ENCODE measurements around the gene RBM28. TPM values are rescaled to one million over a fixed set of nuclear protein-coding genes. Genes with fewer than 3 reads are reported as not detected.
"Not testable (repeated sequence)": the region's sequence is repeated elsewhere in the genome, so short reads cannot be mapped to it uniquely, and the experiment has no call there.

RBM28 gene
- total RNA-seq, 1 donor from 2014 or later, result 35.1 TPM

GRCh38 chr7:128304212-128304611 is 39.5 kb downstream of the RBM28 start:
- no peak for DNase-seq (ENCODE audit: low spot score)
- intact Hi-C loops (cut with DNase I), result no loop called here

- no peak for DNase-seq (ENCODE audit: low spot score)
- intact Hi-C loops (cut with DNase I), result no loop called here
Observed at GRCh38 chr7:128303643-128304042, 40.1 kb downstream of the RBM28 start.

DNA sequence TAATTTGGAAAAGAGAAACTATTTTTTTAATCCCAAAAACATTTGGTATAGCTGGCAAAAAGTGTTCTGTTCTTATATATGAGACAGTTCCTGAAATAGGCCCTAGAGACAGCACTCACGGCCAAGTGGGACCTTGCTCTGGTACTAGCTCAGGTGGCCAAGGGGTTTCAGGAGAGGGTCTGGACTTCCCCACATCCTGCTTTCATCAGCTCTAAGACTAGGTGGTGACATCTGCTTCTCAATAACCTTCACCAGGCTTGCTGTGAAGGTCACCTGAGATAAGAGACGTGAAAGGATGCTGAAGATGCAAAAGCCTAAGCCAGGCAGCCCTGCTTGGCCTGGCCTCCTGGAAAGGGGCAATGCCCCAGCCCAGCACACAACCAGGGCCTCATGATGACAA is 40.6 kb downstream of the RBM28 start:
- intact Hi-C loops (cut with DNase I), result no loop called here
- no peak for DNase-seq (ENCODE audit: low spot score)

GRCh38 chr7:128302139-128302538 is 41.6 kb downstream of the RBM28 start:
- intact Hi-C loops (cut with DNase I), result no loop called here
- no peak for DNase-seq (ENCODE audit: low spot score)

DNA sequence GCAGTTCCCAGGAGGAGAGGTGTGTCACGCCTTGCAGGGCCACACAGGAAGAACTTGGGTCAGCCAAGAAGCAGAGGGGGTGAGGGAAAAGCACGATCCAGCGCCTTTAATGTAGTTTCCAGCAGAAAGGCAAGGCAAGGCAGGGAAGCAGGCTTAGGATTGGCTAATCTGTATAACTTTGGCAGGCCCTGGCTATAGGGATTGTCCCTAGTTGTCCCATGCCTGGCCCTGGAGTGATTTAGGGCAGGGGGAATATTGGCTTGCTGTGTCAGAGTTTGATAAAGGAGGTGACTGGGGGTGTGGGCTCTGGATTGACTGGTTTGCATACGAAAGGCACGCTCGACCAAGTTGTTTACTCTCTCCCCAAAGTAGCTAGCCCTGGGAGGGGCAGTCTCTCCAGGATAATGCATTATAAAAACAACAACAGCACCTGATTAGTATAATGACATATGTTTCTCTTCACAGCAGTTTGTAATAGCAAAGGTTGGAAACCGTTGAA is 44.5 kb downstream of the RBM28 start:
- intact Hi-C loops (cut with DNase I), result no loop called here
- no peak for DNase-seq (ENCODE audit: low spot score)

- intact Hi-C loops (cut with DNase I); DNase-seq (ENCODE audit: low spot score): not testable (repeated sequence)
Observed at GRCh38 chr7:128298004-128298403, 45.7 kb downstream of the RBM28 start.

- DNase-seq (ENCODE audit: low spot score), result no peak
- intact Hi-C loops (cut with DNase I), result no loop called here
Observed at GRCh38 chr7:128287556-128287955, 56.2 kb downstream of the RBM28 start.

DNA sequence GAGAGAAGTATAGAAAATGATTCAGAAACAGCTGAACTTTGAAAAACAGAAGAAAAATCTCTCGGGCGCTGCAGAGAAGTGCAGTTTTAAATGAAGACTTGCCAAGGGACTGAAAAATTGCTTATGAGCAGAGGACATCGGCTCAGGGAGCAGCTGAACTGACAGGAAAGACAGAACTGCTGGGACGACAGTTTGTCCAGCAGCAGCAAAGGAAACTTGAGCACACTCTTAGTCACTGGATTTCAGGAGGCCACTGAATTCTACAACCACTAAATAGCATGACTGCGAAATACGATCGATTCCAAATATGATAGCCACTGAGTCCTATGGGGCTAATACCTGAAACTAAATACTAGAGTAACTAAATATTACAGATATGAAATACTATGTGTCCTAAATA is 59.6 kb downstream of the RBM28 start:
- intact Hi-C loops (cut with DNase I), result no loop called here
- no peak for DNase-seq (ENCODE audit: low spot score)

- intact Hi-C loops (cut with DNase I), result no loop called here
- DNase-seq (ENCODE audit: low spot score), result no peak
Observed at GRCh38 chr7:128281605-128282380, 61.9 kb downstream of the RBM28 start.

- DNase-seq (ENCODE audit: low spot score); intact Hi-C loops (cut with DNase I): not testable (repeated sequence)
Observed at GRCh38 chr7:128280451-128280850, 63.3 kb downstream of the RBM28 start.

GRCh38 chr7:128279124-128279713 is 64.5 kb downstream of the RBM28 start:
- intact Hi-C loops (cut with DNase I), result no loop called here
- DNase-seq (ENCODE audit: low spot score), result no peak

DNA sequence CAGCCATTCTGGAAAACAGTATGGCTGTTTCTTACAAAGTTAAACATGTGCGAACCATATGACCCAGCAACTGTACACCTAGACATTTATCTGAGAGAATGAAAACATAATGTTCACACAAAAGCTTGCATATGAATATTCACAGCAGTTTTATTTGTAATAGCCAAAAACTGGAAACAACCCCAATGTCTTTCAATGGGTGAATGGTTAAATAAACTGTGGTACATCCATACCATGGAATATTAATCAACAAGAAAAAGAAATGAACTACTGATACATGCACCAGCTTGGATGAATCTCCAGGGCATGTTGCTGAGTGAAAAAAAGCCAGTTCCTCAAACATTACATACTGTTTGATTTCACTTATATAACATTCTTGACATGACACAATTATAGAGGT is 65.3 kb downstream of the RBM28 start:
- no peak for DNase-seq (ENCODE audit: low spot score)
- intact Hi-C loops (cut with DNase I), result no loop called here

DNA sequence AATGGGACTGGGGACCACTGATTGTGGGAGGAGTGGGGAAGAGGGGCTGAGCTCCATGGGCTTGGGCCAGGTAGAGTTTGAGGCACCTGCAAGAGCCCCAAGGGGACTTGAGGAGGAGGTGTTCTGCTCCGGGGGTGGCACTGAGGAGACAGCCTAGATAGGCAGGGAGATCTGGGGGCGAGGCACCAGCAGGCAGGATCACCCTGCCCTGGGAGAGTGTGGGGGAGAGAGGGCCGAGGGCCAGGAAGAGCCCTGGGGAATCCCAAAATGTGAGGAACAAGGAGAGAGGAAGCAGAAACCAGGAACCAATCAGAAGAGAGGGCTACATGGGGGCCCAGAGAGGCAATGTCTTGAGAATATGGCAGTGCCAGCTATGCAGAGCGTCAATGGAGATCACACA is 68.0 kb downstream of the RBM28 start:
- intact Hi-C loops (cut with DNase I), result no loop called here
- no peak for DNase-seq (ENCODE audit: low spot score)

DNA sequence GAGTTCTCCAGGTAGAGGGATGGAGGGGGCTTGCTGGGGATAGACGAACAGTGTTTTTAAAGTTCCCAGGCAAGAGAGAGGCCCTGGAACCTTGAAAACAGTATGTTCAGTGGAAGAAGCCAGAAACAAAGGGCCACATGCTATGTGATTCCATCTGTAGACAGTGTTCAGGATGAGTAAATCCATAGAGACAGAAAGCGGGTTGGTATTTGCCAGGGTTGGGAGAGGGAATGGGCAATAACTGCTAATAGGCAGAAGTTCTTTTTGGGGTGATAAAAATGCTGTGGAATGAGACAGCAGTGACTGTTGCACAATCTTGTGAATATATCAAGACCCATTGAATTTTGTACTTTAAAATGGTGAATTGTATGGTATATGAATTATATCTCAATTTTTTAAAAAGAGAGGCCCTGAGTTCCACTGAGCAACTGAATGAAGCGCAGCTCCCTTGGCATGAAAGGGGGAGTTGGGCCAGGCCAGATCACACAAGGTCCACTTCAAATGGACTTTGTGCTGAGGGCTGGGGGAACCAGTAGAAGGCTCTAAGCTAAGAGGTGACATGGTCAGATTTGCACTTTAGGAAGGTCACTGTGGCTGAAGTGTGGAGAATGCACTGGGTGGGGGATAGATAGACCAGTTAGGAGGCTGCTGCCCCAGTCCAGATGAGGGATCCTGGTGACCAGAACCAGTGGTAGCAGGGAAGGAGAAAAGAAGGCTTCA is 68.7 kb downstream of the RBM28 start:
- no peak for DNase-seq (ENCODE audit: low spot score)
- intact Hi-C loops (cut with DNase I), result no loop called here

GRCh38 chr7:128274246-128274883 is 69.3 kb downstream of the RBM28 start:
- intact Hi-C loops (cut with DNase I), result no loop called here
- no peak for DNase-seq (ENCODE audit: low spot score)

DNA sequence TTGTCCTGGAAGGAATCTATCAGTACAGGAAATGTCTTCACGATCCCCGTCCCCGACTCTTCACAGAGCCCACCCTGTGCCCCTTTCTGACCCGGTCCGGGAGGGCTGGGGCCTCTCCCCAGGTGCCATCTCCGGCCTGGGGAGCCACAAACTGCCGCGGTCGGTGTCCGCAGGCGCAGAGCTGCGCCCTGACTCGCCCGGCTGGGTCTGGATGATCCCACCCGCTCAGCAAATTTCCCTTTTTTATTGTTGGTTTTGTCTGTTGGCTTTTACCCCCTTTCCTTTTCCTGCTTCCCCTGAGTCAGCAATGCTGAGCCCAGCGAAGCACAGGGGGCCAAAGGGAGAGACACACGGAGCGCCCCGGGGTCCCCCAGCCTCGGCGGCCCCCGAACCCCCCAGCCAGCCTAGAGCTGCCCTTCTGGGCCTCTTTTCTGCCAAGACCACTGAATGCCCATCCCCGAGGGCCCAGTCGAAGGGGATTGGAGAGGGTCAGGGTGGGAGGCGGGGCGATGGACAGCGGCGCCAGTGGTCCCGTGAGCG is 71.7 kb downstream of the RBM28 start:
- intact Hi-C loops (cut with DNase I), result no loop called here
- DNase-seq (ENCODE audit: low spot score), result no peak

DNA sequence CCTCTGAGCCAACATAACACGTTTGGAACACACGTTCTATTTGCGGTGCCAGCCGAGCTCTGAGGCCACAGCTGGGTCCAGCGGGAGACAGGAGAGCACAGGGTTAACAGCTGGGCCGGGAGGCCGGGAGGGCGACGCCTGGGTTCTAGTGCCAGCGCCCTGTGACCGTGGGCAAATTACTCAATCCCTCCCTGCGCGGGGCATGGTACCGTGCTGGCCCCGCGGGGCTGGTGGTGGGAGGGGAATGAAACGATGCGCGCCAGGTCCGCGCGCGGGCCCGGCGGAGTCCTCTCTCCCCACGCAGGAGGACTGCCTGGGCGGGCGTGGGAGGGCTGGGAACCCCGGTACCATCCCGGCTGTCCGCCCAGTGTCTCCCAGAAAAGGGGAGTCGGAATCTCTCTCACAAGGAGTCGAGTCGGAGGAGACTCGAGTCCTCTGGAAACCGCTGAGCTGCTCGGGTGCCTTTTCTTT is 72.2 kb downstream of the RBM28 start:
- DNase-seq (ENCODE audit: low spot score), result no peak
- intact Hi-C loops (cut with DNase I), result no loop called here

GRCh38 chr7:128270826-128271272 is 72.9 kb downstream of the RBM28 start:
- DNase-seq (ENCODE audit: low spot score), result no peak
- intact Hi-C loops (cut with DNase I), result no loop called here

GRCh38 chr7:128268233-128268632 is 75.5 kb downstream of the RBM28 start:
- intact Hi-C loops (cut with DNase I), result no loop called here

GRCh38 chr7:128267595-128267924 is 76.1 kb downstream of the RBM28 start:
- intact Hi-C loops (cut with DNase I), result no loop called here
- no peak for DNase-seq (ENCODE audit: low spot score)

More at GRCh38 chr7:128268233-128268632, 75.5 kb downstream of the RBM28 start:
- no peak for DNase-seq (ENCODE audit: low spot score)
